Measurements from ENCODE around the gene IL25. TPM values are rescaled to one million over a fixed set of nuclear protein-coding genes. Genes with fewer than 3 reads are reported as not detected.
"Not testable (repeated sequence)": the region's sequence is repeated elsewhere in the genome, so short reads cannot be mapped to it uniquely, and the experiment has no call there.

IL25 gene
- total RNA-seq, 4 donors from 2014 or later, result not detected

DNA sequence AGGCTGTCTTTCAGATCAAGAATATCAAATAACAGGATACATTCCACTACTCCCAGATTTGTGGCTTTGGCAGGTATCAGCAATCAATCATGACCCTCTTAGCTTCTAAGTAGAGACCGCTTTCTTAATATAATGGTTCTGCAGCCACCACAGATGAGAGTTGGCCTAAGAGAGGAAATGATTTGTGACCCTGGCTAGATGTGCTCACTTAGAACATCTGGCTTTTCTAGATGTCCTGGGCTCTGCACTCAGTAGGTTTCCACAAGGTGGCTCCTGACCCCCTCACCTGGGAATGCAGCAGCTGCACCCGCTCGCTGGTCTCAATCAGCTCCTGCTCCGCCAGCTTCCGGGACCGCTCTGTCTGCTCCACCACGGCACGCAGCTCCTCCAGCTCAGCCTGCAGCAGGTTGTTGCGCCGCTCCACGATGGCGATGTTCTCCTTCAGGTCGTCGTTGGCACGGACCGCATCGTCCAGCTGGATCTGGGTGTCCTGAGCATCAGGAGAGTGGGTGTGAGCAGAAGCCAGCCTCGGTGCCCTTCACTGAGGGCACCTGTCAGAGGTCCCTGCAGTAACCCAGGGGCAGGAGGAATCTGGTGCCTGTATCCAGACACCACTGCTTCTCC, 13.1 kb downstream of the IL25 start:
- no peak overlapping the region for H3K27ac ChIP-seq
- H3K9me3 ChIP-seq, result no peaks in the 10 kb centered on the region
- no peaks in the 10 kb centered on the region for H3K36me3 ChIP-seq
- DNase-seq, result no peak
- peaks cover 0 to 27% (median 0%) of the 10 kb centered on the region in 4 donors for H3K27me3 ChIP-seq
- WGBS, 2 donors, result 80 to 81% methylated on average over 2 to 8 of the region's 18 CpGs
- H3K4me1 ChIP-seq, result no peaks in the 10 kb centered on the region
- TF ChIP-seq POLR2A (IDR thresholded peaks at IDR 0.05), result no peak
- TF ChIP-seq, protein P1, sequence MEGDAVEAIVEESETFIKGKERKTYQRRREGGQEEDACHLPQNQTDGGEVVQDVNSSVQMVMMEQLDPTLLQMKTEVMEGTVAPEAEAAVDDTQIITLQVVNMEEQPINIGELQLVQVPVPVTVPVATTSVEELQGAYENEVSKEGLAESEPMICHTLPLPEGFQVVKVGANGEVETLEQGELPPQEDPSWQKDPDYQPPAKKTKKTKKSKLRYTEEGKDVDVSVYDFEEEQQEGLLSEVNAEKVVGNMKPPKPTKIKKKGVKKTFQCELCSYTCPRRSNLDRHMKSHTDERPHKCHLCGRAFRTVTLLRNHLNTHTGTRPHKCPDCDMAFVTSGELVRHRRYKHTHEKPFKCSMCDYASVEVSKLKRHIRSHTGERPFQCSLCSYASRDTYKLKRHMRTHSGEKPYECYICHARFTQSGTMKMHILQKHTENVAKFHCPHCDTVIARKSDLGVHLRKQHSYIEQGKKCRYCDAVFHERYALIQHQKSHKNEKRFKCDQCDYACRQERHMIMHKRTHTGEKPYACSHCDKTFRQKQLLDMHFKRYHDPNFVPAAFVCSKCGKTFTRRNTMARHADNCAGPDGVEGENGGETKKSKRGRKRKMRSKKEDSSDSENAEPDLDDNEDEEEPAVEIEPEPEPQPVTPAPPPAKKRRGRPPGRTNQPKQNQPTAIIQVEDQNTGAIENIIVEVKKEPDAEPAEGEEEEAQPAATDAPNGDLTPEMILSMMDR (IDR thresholded peaks at IDR 0.05), result no peak
- no peak overlapping the region for H3K4me3 ChIP-seq
- intact Hi-C loops (cut with DNase I), result no loop called here

DNA sequence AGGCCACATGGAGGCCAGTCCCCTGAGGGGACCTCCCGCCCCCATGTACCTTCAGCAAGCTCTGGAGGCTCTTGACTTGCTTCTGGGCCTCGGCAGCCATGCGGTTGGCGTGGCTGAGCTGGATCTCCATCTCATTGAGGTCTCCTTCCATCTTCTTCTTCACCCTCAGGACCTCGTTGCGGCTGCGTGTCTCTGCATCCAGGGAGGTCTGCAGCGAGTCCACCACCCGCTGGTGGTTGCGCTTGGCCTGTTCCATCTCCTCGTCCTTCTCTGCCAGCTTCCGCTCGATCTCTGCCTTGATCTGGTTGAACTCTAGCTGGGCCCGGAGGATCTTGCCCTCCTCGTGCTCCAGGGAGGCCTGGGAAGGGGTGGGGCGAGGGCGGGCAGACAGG, 13.7 kb downstream of the IL25 start:
- H3K4me3 ChIP-seq; H3K36me3 ChIP-seq; DNase-seq; H3K4me1 ChIP-seq; intact Hi-C loops (cut with DNase I); H3K9me3 ChIP-seq; H3K27ac ChIP-seq: not testable (repeated sequence)
- 86 to 93% methylated on average over 3 to 12 of the region's 17 CpGs for WGBS, 2 donors
- H3K27me3 ChIP-seq, result peaks cover 0 to 26% (median 0%) of the 10 kb centered on the region in 4 donors

DNA sequence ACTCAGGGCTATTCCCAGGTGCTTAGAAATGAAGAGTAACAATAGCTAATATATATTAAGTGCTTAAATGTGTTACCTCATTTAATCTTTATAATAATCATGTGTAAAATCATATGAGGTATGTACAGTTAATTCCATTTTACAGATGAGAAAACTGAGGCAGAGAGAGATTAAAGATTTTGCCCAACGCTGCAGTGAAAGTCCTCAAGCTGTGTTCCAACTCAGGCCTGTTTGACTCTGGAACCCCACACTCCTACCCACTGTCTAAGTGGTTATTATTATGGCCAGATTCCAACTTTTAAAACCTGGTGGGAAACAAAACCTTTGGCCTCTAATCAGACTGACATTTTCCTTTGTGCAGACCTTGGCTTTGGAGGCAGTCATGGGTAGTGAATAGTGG, 14.4 kb downstream of the IL25 start:
- Histone ChIP-seq H3K27me3 (peaks cover 0 to 20% (median 0%) of the 10 kb centered on the region in 4 donors), H3K4me3 (no peak overlapping the region), H3K36me3 (no peaks in the 10 kb centered on the region), H3K27ac (no peak overlapping the region), H3K4me1 (no peaks in the 10 kb centered on the region), H3K9me3 (no peaks in the 10 kb centered on the region)
- TF ChIP-seq, protein P1 (IDR thresholded peaks at IDR 0.05), result no peak
- no peak for TF ChIP-seq POLR2A (IDR thresholded peaks at IDR 0.05)
- intact Hi-C loops (cut with DNase I), result no loop called here
- DNase-seq, result no peak
- WGBS, 2 donors, result 82 to 86% methylated on average over 1 of the region's 1 CpG

DNA sequence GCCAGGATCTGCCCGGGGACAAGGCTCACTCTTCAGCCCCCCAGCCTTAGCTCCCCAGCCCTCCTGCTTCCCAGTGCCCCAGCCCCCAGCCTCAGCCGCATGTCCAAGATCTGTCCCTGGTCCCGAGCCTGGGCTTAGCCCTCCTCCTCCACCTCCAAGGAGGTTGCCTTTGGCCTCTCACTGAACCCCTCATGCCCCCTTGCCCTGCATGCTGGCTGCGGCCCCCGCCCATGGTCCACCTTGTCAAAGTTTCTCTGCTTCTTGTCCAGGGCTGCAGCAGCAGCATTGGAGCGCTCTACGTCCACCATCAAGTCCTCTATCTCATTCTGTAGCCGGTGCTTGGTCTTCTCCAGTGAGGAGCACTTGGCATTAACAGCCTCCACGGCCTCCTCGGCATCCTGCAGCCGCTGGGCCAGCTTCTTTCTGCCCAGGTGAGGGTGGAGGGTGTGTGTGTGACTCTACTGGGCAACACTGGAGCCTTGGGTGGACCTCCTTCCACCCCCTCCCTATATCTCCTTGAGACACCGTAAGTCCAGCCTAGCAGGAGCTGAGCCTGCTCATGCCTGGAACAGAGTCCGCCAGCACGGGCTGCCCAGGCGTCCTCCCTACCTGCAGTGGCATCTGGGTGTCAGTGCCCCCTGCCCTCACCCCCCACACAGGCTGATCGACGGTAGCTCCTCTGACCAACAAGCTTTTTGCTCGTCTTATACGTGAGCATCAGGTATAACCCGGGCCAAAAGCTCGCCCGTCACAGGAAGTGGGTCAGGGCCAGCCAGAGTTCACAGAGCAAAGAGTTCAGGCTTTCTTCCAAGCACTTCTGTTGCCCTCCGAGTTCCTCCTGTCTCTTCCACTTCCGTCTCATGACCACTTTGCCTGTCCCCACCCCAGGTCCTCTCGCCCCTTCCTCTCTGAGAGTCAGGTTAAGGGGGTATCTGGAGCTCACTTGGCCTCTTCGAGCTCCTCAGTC, 15.6 kb downstream of the IL25 start:
- Histone ChIP-seq H3K9me3 (no peaks in the 10 kb centered on the region), H3K27me3 (peaks cover 0 to 18% (median 0%) of the 10 kb centered on the region in 4 donors), H3K36me3 (no peaks in the 10 kb centered on the region), H3K4me3 (no peak overlapping the region), H3K4me1 (no peaks in the 10 kb centered on the region), H3K27ac (no peak overlapping the region)
- no peak for TF ChIP-seq POLR2A (IDR thresholded peaks at IDR 0.05)
- TF ChIP-seq, protein P1 (IDR thresholded peaks at IDR 0.05), result no peak
- 68 to 70% methylated on average over 17 of the region's 26 CpGs for WGBS, 2 donors
- DNase-seq, result no peak
- intact Hi-C loops (cut with DNase I), result no loop called here

DNA sequence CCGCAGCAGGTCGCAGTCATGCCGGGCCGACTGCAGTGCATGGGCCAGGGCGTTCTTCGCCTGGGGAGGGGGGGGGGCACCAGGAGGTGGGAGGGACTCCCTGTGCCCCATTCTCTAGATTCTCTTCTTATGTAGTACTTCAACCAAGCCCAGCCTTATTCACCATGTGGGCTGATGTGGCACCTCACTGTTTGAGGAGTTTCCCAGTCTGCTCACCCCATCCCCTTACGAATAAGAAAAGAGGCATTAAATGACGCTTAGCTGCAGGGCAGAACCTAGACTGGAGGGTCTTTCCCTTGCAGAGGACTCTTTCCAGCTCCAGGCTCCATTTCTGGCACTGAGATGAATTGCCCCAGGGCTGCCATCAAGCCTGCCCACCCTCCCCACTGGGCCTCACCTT, 16.4 kb downstream of the IL25 start:
- Histone ChIP-seq H3K27ac (no peak overlapping the region), H3K27me3 (peaks cover 0 to 18% (median 0%) of the 10 kb centered on the region in 4 donors), H3K4me1 (no peaks in the 10 kb centered on the region), H3K36me3 (no peaks in the 10 kb centered on the region), H3K9me3 (no peaks in the 10 kb centered on the region), H3K4me3 (no peak overlapping the region)
- no peak for DNase-seq
- WGBS, 2 donors, result 70% methylated on average over 2 of the region's 8 CpGs; no CpG with 5 or more reads in 1 of the 2 donors
- intact Hi-C loops (cut with DNase I), result no loop called here
- TF ChIP-seq, protein P1 (IDR thresholded peaks at IDR 0.05), result no peak
- no peak for TF ChIP-seq POLR2A (IDR thresholded peaks at IDR 0.05)
